Neural progenitor cell (in vitro differentiated cells): ENCODE results near the gene SDC4. TPM values are rescaled to one million over a fixed set of nuclear protein-coding genes. Genes with fewer than 3 reads are reported as not detected.

Experiments
- DNase-seq: peaks from one replicate; pipeline ENCODE4 v3.0.0-alpha.2; 2016; ENCODE audit warnings: low spot score
- H2AFZ ChIP-seq: fragments of 200-600 bp; sonication (generic); replicated peaks from 2 replicates; pipeline ENCODE4 v1.6.1; 2016; ENCODE audit warnings: antibody characterized with exemption
- H3F3A ChIP-seq: fragments of 200-600 bp; sonication (generic); 2 replicates; pipeline ENCODE4 v1.6.1; 2016; ENCODE audit warnings: antibody characterized with exemption, low read depth
- H3K27ac ChIP-seq: fragments of 200-600 bp; sonication (generic); 2 replicates; pipeline ENCODE4 v1.5.1; 2016; ENCODE audit warnings: mild to moderate bottlenecking
- H3K27me3 ChIP-seq: fragments of 200-600 bp; sonication (generic); 2 replicates; pipeline ENCODE4 v1.6.1; 2016; ENCODE audit warnings: mild to moderate bottlenecking, moderate library complexity
- H3K36me3 ChIP-seq: fragments of 200-600 bp; sonication (generic); 2 replicates; pipeline ENCODE4 v1.5.1; 2016
- H3K4me1 ChIP-seq: fragments of 200-600 bp; sonication (generic); 2 replicates; pipeline ENCODE4 v1.6.1; 2016; ENCODE audit warnings: mixed run types
- H3K4me2 ChIP-seq: fragments of 200-600 bp; sonication (generic); 2 replicates; pipeline ENCODE4 v1.6.1; 2016
- H3K4me3 ChIP-seq: fragments of 200-600 bp; sonication (generic); 2 replicates; pipeline ENCODE4 v1.5.1; 2016
- H3K79me2 ChIP-seq: fragments of 200-600 bp; sonication (generic); 2 replicates; pipeline ENCODE4 v1.6.1; 2016; ENCODE audit warnings: low read depth
- H3K9ac ChIP-seq: fragments of 200-600 bp; sonication (generic); 2 replicates; pipeline ENCODE4 v1.6.1; 2016
- H3K9me3 ChIP-seq: fragments of 200-600 bp; sonication (generic); 2 replicates; pipeline ENCODE4 v1.5.1; 2016; ENCODE audit warnings: low read depth
- H4K20me1 ChIP-seq: fragments of 200-600 bp; sonication (generic); 2 replicates; pipeline ENCODE4 v1.6.1; 2016; ENCODE audit warnings: low read depth
- H3K27ac Mint-ChIP-seq: 3 replicates; pipeline ENCODE4 v1.8.0; 2021; ENCODE audit warnings: mixed read lengths
- H3K27me3 Mint-ChIP-seq: 2 replicates; pipeline ENCODE4 v1.8.0; 2022; ENCODE audit warnings: low read depth, mild to moderate bottlenecking, inconsistent platforms, moderate library complexity, mixed read lengths; ENCODE audit not compliant: insufficient read depth
- H3K36me3 Mint-ChIP-seq: 3 replicates; pipeline ENCODE4 v1.8.0; 2021; ENCODE audit warnings: mixed read lengths
- H3K4me1 Mint-ChIP-seq: 3 replicates; pipeline ENCODE4 v1.8.0; 2021; ENCODE audit warnings: mixed read lengths
- H3K4me3 Mint-ChIP-seq: 3 replicates; pipeline ENCODE4 v1.8.0; 2021; ENCODE audit warnings: mild to moderate bottlenecking, moderate library complexity, mixed read lengths
- H3K9me3 Mint-ChIP-seq: 3 replicates; pipeline ENCODE4 v1.8.0; 2020; ENCODE audit warnings: mixed read lengths
- CTCF ChIP-seq: fragments of 200-600 bp; sonication (generic); IDR thresholded peaks from 2 replicates; pipeline ENCODE4 v1.5.1; 2017; ENCODE audit warnings: antibody characterized with exemption, mild to moderate bottlenecking
- EZH2 ChIP-seq: fragments of 200-600 bp; sonication (generic); IDR thresholded peaks from 2 replicates; pipeline ENCODE4 v1.6.1; 2017; ENCODE audit warnings: antibody characterized with exemption, mild to moderate bottlenecking, moderate library complexity
- EZH2phosphoT487 ChIP-seq: fragments of 200-600 bp; sonication (generic); IDR thresholded peaks from 2 replicates; pipeline ENCODE4 v1.6.1; 2017; ENCODE audit warnings: antibody characterized with exemption
- total RNA-seq: library from RNA; depleted of rRNA; stranded (reverse); fragments of >200 nt; gene quantifications from 2 replicates; pipeline ENCODE4 v1.2.3, GENCODE V29; 2015; ENCODE audit warnings: low replicate concordance

Gene SDC4
- total RNA-seq, 1 donor from 2014 or later = 19.3 TPM

GRCh38 chr20:45339799-45340198, 8.4 kb downstream of the SDC4 start:
- Histone ChIP-seq H4K20me1 (peaks cover 8% of the 10 kb centered on the region), H3K27ac (no peak overlapping the region), H3K9me3 (no peaks in the 10 kb centered on the region), H3K36me3 (no peaks in the 10 kb centered on the region), H3K9ac (no peak overlapping the region), H3K4me2 (no peak overlapping the region), H3F3A (peaks cover 36% of the 10 kb centered on the region), H3K4me3 (no peak overlapping the region), H3K27me3 (no peaks in the 10 kb centered on the region), H3K4me1 (peaks cover 65% of the 10 kb centered on the region), H3K79me2 (peaks cover 14% of the 10 kb centered on the region), H2AFZ (no peak overlapping the region)
- no peak overlapping the region for H3K27ac Mint-ChIP-seq
- H3K4me3 Mint-ChIP-seq = no peak overlapping the region
- H3K36me3 Mint-ChIP-seq = no peaks in the 10 kb centered on the region
- H3K4me1 Mint-ChIP-seq = peaks cover 78% of the 10 kb centered on the region
- no peaks in the 10 kb centered on the region for H3K9me3 Mint-ChIP-seq
- TF ChIP-seq EZH2phosphoT487 = no peak
- TF ChIP-seq EZH2 = no peak
- TF ChIP-seq CTCF = no peak
- H3K27me3 Mint-ChIP-seq = peaks cover 4% of the 10 kb centered on the region
- DNase-seq = no peak

GRCh38 chr20:45339084-45339483, 9.1 kb downstream of the SDC4 start:
- H3K27ac ChIP-seq = no peak overlapping the region
- H3K9me3 Mint-ChIP-seq = no peaks in the 10 kb centered on the region

GRCh38 chr20:45338121-45339030, 9.8 kb downstream of the SDC4 start:
- Histone ChIP-seq H3K9ac (no peak overlapping the region), H2AFZ (no peak overlapping the region), H3F3A (peaks cover 36% of the 10 kb centered on the region), H3K4me1 (peaks cover 51% of the 10 kb centered on the region), H3K4me2 (no peak overlapping the region), H4K20me1 (peaks cover 8% of the 10 kb centered on the region), H3K36me3 (no peaks in the 10 kb centered on the region), H3K9me3 (no peaks in the 10 kb centered on the region), H3K4me3 (no peak overlapping the region), H3K79me2 (peaks cover 10% of the 10 kb centered on the region), H3K27ac (no peak overlapping the region), H3K27me3 (no peaks in the 10 kb centered on the region)
- peak overlapping the region; percentile 79 for H3K27ac Mint-ChIP-seq
- H3K4me1 Mint-ChIP-seq = peaks cover 68% of the 10 kb centered on the region
- no peaks in the 10 kb centered on the region for H3K9me3 Mint-ChIP-seq
- peaks cover 4% of the 10 kb centered on the region for H3K27me3 Mint-ChIP-seq
- no peak for TF ChIP-seq CTCF
- no peak for TF ChIP-seq EZH2
- TF ChIP-seq EZH2phosphoT487 = no peak
- no peak for DNase-seq
- H3K4me3 Mint-ChIP-seq = no peak overlapping the region
- no peaks in the 10 kb centered on the region for H3K36me3 Mint-ChIP-seq

More at GRCh38 chr20:45339084-45339483, 9.1 kb downstream of the SDC4 start:
- H3K9ac ChIP-seq = no peak overlapping the region
- TF ChIP-seq CTCF (no peak), EZH2phosphoT487 (no peak), EZH2 (no peak)
- peaks cover 8% of the 10 kb centered on the region for H4K20me1 ChIP-seq
- H3K4me1 Mint-ChIP-seq = peaks cover 74% of the 10 kb centered on the region
- peak overlapping the region; percentile 79 for H3K27ac Mint-ChIP-seq
- no peaks in the 10 kb centered on the region for H3K36me3 Mint-ChIP-seq
- no peaks in the 10 kb centered on the region for H3K9me3 ChIP-seq
- H3K4me2 ChIP-seq = no peak overlapping the region
- DNase-seq = no peak
- H3K27me3 ChIP-seq = no peaks in the 10 kb centered on the region
- peaks cover 58% of the 10 kb centered on the region for H3K4me1 ChIP-seq
- no peak overlapping the region for H2AFZ ChIP-seq
- H3K79me2 ChIP-seq = peaks cover 10% of the 10 kb centered on the region
- peaks cover 36% of the 10 kb centered on the region for H3F3A ChIP-seq
- no peaks in the 10 kb centered on the region for H3K36me3 ChIP-seq
- H3K27me3 Mint-ChIP-seq = peaks cover 4% of the 10 kb centered on the region
- H3K4me3 Mint-ChIP-seq = no peak overlapping the region
- H3K4me3 ChIP-seq = no peak overlapping the region
